Progenitor cell of endocrine pancreas (in vitro differentiated cells): ENCODE data around the gene PRIM1. TPM values are rescaled to one million over a fixed set of nuclear protein-coding genes. Genes with fewer than 3 reads are reported as not detected.
"Not testable (repeated sequence)": the region's sequence is repeated elsewhere in the genome, so short reads cannot be mapped to it uniquely, and the experiment has no call there.

Experiments used
- DNase-seq: peaks from one replicate; pipeline ENCODE4 v3.0.0; 2021; ENCODE audit warnings: low spot score; ENCODE audit not compliant: unreplicated experiment
- H3K27ac Mint-ChIP-seq: 2 replicates; pipeline ENCODE4 v1.8.0; 2021; ENCODE audit warnings: mild to moderate bottlenecking, moderate library complexity, mixed read lengths
- H3K27me3 Mint-ChIP-seq: 2 replicates; pipeline ENCODE4 v1.8.0; 2021; ENCODE audit warnings: mixed read lengths
- H3K36me3 Mint-ChIP-seq: 2 replicates; pipeline ENCODE4 v1.8.0; 2022; ENCODE audit warnings: mixed read lengths; ENCODE audit not compliant: insufficient read depth
- H3K4me1 Mint-ChIP-seq: 2 replicates; pipeline ENCODE4 v1.8.0; 2021; ENCODE audit warnings: low read depth, mixed read lengths
- H3K4me3 Mint-ChIP-seq: 2 replicates; pipeline ENCODE4 v1.8.0; 2021; ENCODE audit warnings: low read depth, mild to moderate bottlenecking, moderate library complexity, mixed read lengths
- H3K9me3 Mint-ChIP-seq: 2 replicates; pipeline ENCODE4 v1.8.0; 2021; ENCODE audit warnings: low read depth, mixed read lengths
- CTCF ChIP-seq: fragments of 200-600 bp; sonication (generic); IDR thresholded peaks from one replicate; pipeline ENCODE4 v1.5.0; 2021; ENCODE audit warnings: antibody characterized with exemption, mild to moderate bottlenecking; ENCODE audit not compliant: unreplicated experiment
- total RNA-seq: library from RNA; stranded (reverse); gene quantifications from 2 replicates; pipeline ENCODE4 v1.2.1, GENCODE V29; 2021

Gene PRIM1
- total RNA-seq, 1 donor from 2014 or later = 26.6 TPM

- H3K27me3 Mint-ChIP-seq = no peaks in the 10 kb centered on the region
- peaks cover 48% of the 10 kb centered on the region for H3K36me3 Mint-ChIP-seq
- H3K27ac Mint-ChIP-seq = peak overlapping the region; percentile 90
- no peak for TF ChIP-seq CTCF
- DNase-seq = no peak
- no peaks in the 10 kb centered on the region for H3K9me3 Mint-ChIP-seq
- peaks cover 45% of the 10 kb centered on the region for H3K4me1 Mint-ChIP-seq
- H3K4me3 Mint-ChIP-seq = no peak overlapping the region
These were observed 35.7 kb downstream of the PRIM1 start for GRCh38 chr12:56716458-56716857.

GRCh38 chr12:56715798-56716197 is 36.3 kb downstream of the PRIM1 start:
- TF ChIP-seq CTCF = no peak
- Mint-ChIP-seq H3K4me3 (no peak overlapping the region), H3K27me3 (no peaks in the 10 kb centered on the region), H3K27ac (peak overlapping the region; percentile 62), H3K4me1 (peaks cover 39% of the 10 kb centered on the region), H3K36me3 (peaks cover 52% of the 10 kb centered on the region), H3K9me3 (no peaks in the 10 kb centered on the region)
- no peak for DNase-seq

GRCh38 chr12:56714431-56714929 is 37.6 kb downstream of the PRIM1 start:
- peaks cover 27% of the 10 kb centered on the region for H3K4me1 Mint-ChIP-seq
- no peak for DNase-seq
- peak overlapping the region; percentile 66 for H3K27ac Mint-ChIP-seq
- H3K9me3 Mint-ChIP-seq = no peaks in the 10 kb centered on the region
- TF ChIP-seq CTCF = no peak
- H3K27me3 Mint-ChIP-seq = no peaks in the 10 kb centered on the region
- H3K36me3 Mint-ChIP-seq = peaks cover 39% of the 10 kb centered on the region
- no peak overlapping the region for H3K4me3 Mint-ChIP-seq

GRCh38 chr12:56713345-56713744 is 38.8 kb downstream of the PRIM1 start:
- Mint-ChIP-seq H3K4me1 (peaks cover 17% of the 10 kb centered on the region), H3K4me3 (no peak overlapping the region), H3K36me3 (peaks cover 31% of the 10 kb centered on the region), H3K27ac (no peak overlapping the region), H3K9me3 (no peaks in the 10 kb centered on the region), H3K27me3 (no peaks in the 10 kb centered on the region)
- no peak for TF ChIP-seq CTCF
- DNase-seq = no peak

- peak overlapping the region; percentile 56 for H3K27ac Mint-ChIP-seq
- DNase-seq = no peak
- H3K9me3 Mint-ChIP-seq = no peaks in the 10 kb centered on the region
- no peaks in the 10 kb centered on the region for H3K27me3 Mint-ChIP-seq
- H3K36me3 Mint-ChIP-seq = peaks cover 23% of the 10 kb centered on the region
- H3K4me1 Mint-ChIP-seq = peaks cover 3% of the 10 kb centered on the region
- TF ChIP-seq CTCF = no peak
- H3K4me3 Mint-ChIP-seq = no peak overlapping the region
These were observed 42.3 kb downstream of the PRIM1 start for GRCh38 chr12:56709759-56710376.

- not testable (repeated sequence) for H3K4me3 Mint-ChIP-seq, H3K4me1 Mint-ChIP-seq, DNase-seq, H3K27me3 Mint-ChIP-seq, H3K27ac Mint-ChIP-seq, H3K9me3 Mint-ChIP-seq, H3K36me3 Mint-ChIP-seq
These were observed 47.6 kb downstream of the PRIM1 start for GRCh38 chr12:56704522-56704921.
